ENCODE measurements around the gene LPAR2. TPM values are rescaled to one million over a fixed set of nuclear protein-coding genes. Genes with fewer than 3 reads are reported as not detected.

LPAR2 gene
- total and polyA plus RNA-seq, 12 donors = 0.25 to 1.9 (median 0.94) TPM; not detected in 1

- DNase-seq = peak; percentile 64 to 67
- H3K27ac ChIP-seq = no peak overlapping the region
- TF ChIP-seq, protein P1, sequence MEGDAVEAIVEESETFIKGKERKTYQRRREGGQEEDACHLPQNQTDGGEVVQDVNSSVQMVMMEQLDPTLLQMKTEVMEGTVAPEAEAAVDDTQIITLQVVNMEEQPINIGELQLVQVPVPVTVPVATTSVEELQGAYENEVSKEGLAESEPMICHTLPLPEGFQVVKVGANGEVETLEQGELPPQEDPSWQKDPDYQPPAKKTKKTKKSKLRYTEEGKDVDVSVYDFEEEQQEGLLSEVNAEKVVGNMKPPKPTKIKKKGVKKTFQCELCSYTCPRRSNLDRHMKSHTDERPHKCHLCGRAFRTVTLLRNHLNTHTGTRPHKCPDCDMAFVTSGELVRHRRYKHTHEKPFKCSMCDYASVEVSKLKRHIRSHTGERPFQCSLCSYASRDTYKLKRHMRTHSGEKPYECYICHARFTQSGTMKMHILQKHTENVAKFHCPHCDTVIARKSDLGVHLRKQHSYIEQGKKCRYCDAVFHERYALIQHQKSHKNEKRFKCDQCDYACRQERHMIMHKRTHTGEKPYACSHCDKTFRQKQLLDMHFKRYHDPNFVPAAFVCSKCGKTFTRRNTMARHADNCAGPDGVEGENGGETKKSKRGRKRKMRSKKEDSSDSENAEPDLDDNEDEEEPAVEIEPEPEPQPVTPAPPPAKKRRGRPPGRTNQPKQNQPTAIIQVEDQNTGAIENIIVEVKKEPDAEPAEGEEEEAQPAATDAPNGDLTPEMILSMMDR (IDR thresholded peaks at IDR 0.05) = no peak
Observed at GRCh38 chr19:19651076-19651475, 23.1 kb upstream of the LPAR2 start.

GRCh38 chr19:19650331-19650730 is 22.3 kb upstream of the LPAR2 start:
- Histone ChIP-seq H3K27ac (no peak overlapping the region), H3K27me3 (no peaks in the 10 kb centered on the region), H3K9me3 (no peaks in the 10 kb centered on the region), H3K4me3 (no peak overlapping the region), H3K36me3 (peaks cover 7 to 100% (median 75%) of the 10 kb centered on the region in 9 donors), H3K4me1 (peaks cover 0 to 6% (median 0%) of the 10 kb centered on the region in 9 donors)
- DNase-seq (no peak), ATAC-seq (no peak)
- intact Hi-C loops (cut with DNase I) = no loop called here
- 89 to 90% methylated on average over 9 of the region's 9 CpGs for WGBS, 2 donors
- TF ChIP-seq, protein P1 (IDR thresholded peaks at IDR 0.05) = no peak

More at GRCh38 chr19:19651076-19651475, 23.1 kb upstream of the LPAR2 start:
- WGBS, 2 donors = 43 to 61% methylated on average over 13 of the region's 13 CpGs
- ATAC-seq = peak; percentile 12 to 82 (median 69)
- no peaks in the 10 kb centered on the region for H3K27me3 ChIP-seq
- peaks cover 7 to 100% (median 76%) of the 10 kb centered on the region in 9 donors for H3K36me3 ChIP-seq
- peaks cover 0 to 6% (median 0%) of the 10 kb centered on the region in 9 donors for H3K4me1 ChIP-seq
- H3K9me3 ChIP-seq = no peaks in the 10 kb centered on the region
- H3K4me3 ChIP-seq = no peak overlapping the region
- intact Hi-C loops (cut with DNase I) = no loop called here

DNA sequence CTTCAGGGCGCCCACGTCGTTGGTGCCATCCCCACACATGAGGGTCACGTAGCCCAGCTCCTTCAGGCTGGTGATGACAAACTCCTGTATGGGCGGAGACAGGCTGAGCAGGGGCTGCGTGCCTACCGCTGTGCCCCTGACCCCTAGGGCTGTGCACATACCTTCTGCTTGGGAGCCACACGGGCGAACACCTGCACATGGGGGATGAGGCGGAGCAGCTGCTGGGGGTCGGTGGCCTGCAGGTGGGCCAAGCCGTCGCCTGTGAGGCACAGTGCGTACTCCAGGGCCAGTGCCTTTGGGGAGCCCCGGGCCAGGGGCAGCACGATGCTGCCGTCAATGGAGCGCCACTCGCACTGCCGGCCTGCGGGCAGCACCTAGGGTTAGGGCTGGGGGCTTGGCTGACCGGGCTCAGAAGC is 21.6 kb upstream of the LPAR2 start:
- Histone ChIP-seq H3K4me1 (peaks cover 0 to 6% (median 0%) of the 10 kb centered on the region in 9 donors), H3K27me3 (no peaks in the 10 kb centered on the region), H3K27ac (no peak overlapping the region), H3K4me3 (no peak overlapping the region), H3K36me3 (peaks cover 3 to 100% (median 75%) of the 10 kb centered on the region in 9 donors), H3K9me3 (no peaks in the 10 kb centered on the region)
- WGBS, 2 donors = 93 to 95% methylated on average over 22 of the region's 22 CpGs
- peak in 1 of 8 donors; percentile 4 for ATAC-seq
- no peak for DNase-seq
- TF ChIP-seq, protein P1 (IDR thresholded peaks at IDR 0.05) = no peak
- intact Hi-C loops (cut with DNase I) = no loop called here

DNA sequence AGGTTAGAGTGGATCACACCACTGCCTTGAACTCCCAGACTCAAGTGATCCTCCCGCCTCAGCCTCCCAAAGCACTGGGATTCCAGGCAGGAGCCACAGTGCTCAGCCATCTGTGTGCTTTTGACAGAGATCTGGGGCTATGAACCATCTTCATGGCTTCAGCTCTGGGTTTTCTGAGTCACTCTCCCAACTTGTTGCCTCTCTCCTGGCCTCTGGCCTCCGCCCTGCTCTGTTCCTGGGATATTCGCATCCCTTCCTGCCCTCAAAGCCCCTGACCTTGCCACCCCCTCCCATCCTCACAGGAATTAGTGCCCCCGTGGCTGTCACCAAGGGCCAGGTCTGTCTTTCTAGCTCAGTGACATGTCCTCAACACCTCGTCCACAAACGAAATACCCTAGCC is 21.1 kb upstream of the LPAR2 start:
- no peak for ATAC-seq
- intact Hi-C loops (cut with DNase I) = no loop called here
- Histone ChIP-seq H3K27ac (no peak overlapping the region), H3K4me3 (no peak overlapping the region), H3K27me3 (no peaks in the 10 kb centered on the region), H3K9me3 (no peaks in the 10 kb centered on the region), H3K4me1 (peaks cover 0 to 9% (median 0%) of the 10 kb centered on the region in 9 donors), H3K36me3 (peaks cover 3 to 100% (median 72%) of the 10 kb centered on the region in 9 donors)
- TF ChIP-seq, protein P1 (IDR thresholded peaks at IDR 0.05) = no peak
- WGBS, 2 donors = 85 to 86% methylated on average over 6 of the region's 6 CpGs
- DNase-seq = no peak
